Stimulated activated CD8-positive, alpha-beta memory T cell treated with anti-CD3 and anti-CD28 coated beads, Interleukin-4, amount 100 ng/mL, for 1 hour (primary cell): ENCODE measurements around the gene MCTP1.
"Not testable (repeated sequence)": the region's sequence is repeated elsewhere in the genome, so short reads cannot be mapped to it uniquely, and the experiment has no call there.

Source experiments
- DNase-seq, 2 donors: peaks; one replicate each; pipeline ENCODE4 v3.0.0-alpha.2; 2020; ENCODE audit warnings: low read depth in 2 of 2, low spot score in 1 of 2

Gene MCTP1

GRCh38 chr5:95252801-95253200, 32.1 kb downstream of the MCTP1 start:
- no peak for DNase-seq

GRCh38 chr5:95251185-95251584, 33.7 kb downstream of the MCTP1 start:
- DNase-seq = no peak

GRCh38 chr5:95244479-95244878, 40.4 kb downstream of the MCTP1 start:
- no peak for DNase-seq

GRCh38 chr5:95241635-95242034, 43.3 kb downstream of the MCTP1 start:
- DNase-seq = no peak

GRCh38 chr5:95241161-95241560, 43.7 kb downstream of the MCTP1 start:
- no peak for DNase-seq

- DNase-seq = no peak
These were observed 46.2 kb downstream of the MCTP1 start for GRCh38 chr5:95238560-95239325.

GRCh38 chr5:95237324-95237723, 47.6 kb downstream of the MCTP1 start:
- DNase-seq = no peak

GRCh38 chr5:95235439-95235982, 49.4 kb downstream of the MCTP1 start:
- DNase-seq = no peak

- DNase-seq = no peak
These were observed 55.2 kb downstream of the MCTP1 start for GRCh38 chr5:95229646-95230045.

- DNase-seq = no peak
These were observed 60.0 kb downstream of the MCTP1 start for GRCh38 chr5:95224701-95225459.

- DNase-seq = no peak
These were observed 61.2 kb downstream of the MCTP1 start for GRCh38 chr5:95223566-95224258.

- DNase-seq = no peak
These were observed 62.1 kb downstream of the MCTP1 start for GRCh38 chr5:95222836-95223235.

GRCh38 chr5:95221234-95221633, 63.7 kb downstream of the MCTP1 start:
- DNase-seq = no peak

GRCh38 chr5:95220381-95220780, 64.5 kb downstream of the MCTP1 start:
- no peak for DNase-seq

- DNase-seq = no peak
These were observed 65.5 kb downstream of the MCTP1 start for GRCh38 chr5:95219411-95219810.

- DNase-seq = no peak
These were observed 67.0 kb downstream of the MCTP1 start for GRCh38 chr5:95217881-95218280.

- no peak for DNase-seq
These were observed 67.5 kb downstream of the MCTP1 start for GRCh38 chr5:95217351-95217750.

GRCh38 chr5:95216136-95216955, 68.5 kb downstream of the MCTP1 start:
- no peak for DNase-seq

- not testable (repeated sequence) for DNase-seq
These were observed 77.1 kb downstream of the MCTP1 start for GRCh38 chr5:95207811-95208210.

GRCh38 chr5:95194856-95195255, 90.0 kb downstream of the MCTP1 start:
- no peak for DNase-seq

GRCh38 chr5:95191330-95191729, 93.6 kb downstream of the MCTP1 start:
- no peak for DNase-seq
